Colonic mucosa (tissue), 4 donors: ENCODE data around the gene REC8. TPM values are rescaled to one million over a fixed set of nuclear protein-coding genes. Genes with fewer than 3 reads are reported as not detected.
"Not testable (repeated sequence)": the region's sequence is repeated elsewhere in the genome, so short reads cannot be mapped to it uniquely, and the experiment has no call there.

Source experiments
- DNase-seq: peaks from one replicate; pipeline ENCODE4 v3.0.0-alpha.2; 2020
- H3K27ac ChIP-seq: fragments of 200-600 bp; one replicate; pipeline ENCODE4 v1.8.0; 2021
- H3K27me3 ChIP-seq: fragments of 200-600 bp; one replicate; pipeline ENCODE4 v1.8.0; 2021
- H3K36me3 ChIP-seq: fragments of 200-600 bp; one replicate; pipeline ENCODE4 v1.8.0; 2021
- H3K4me1 ChIP-seq: fragments of 200-600 bp; one replicate; pipeline ENCODE4 v1.8.0; 2021; ENCODE audit warnings: mild to moderate bottlenecking
- H3K4me3 ChIP-seq: fragments of 200-600 bp; one replicate; pipeline ENCODE4 v1.8.0; 2021
- H3K9ac ChIP-seq, 2 donors: one replicate each; pipeline ENCODE4 v1.7.0; 2013; ENCODE audit warnings: control low read depth in 2 of 2, low read depth in 2 of 2, low read length in 2 of 2
- H3K9me3 ChIP-seq: fragments of 200-600 bp; one replicate; pipeline ENCODE4 v1.8.0; 2021
- intact Hi-C: fragments of 100-400 bp; cut with DNase I; formaldehyde crosslinking; loops from one replicate; pipeline ENCODE4 v1.14.1; 2022
- total RNA-seq, 2 donors: library from RNA; stranded (reverse); fragmentation: NEBNext Ultra II Directional in 1 of 2; extraction: Animal tissue kit (Norgen Biotek cat#: 25700) in 1 of 2; gene quantifications; one replicate each; pipeline ENCODE4 v1.2.1, GENCODE V29; 2021
- TF ChIP-seq, protein P1 (sequence below): fragments of 200-600 bp; IDR thresholded peaks from one replicate; pipeline ENCODE4 v1.8.0; 2022; ENCODE audit warnings: antibody characterized with exemption, mild to moderate bottlenecking
- donor health status: healthy.
- donor health status: DM: no; HTN: no; CAD: no.
- donor health status: DM: no; HTN: no; CAD: no.

Gene REC8
- total RNA-seq, 2 donors from 2014 or later: 5.1 TPM

- TF ChIP-seq, protein P1, sequence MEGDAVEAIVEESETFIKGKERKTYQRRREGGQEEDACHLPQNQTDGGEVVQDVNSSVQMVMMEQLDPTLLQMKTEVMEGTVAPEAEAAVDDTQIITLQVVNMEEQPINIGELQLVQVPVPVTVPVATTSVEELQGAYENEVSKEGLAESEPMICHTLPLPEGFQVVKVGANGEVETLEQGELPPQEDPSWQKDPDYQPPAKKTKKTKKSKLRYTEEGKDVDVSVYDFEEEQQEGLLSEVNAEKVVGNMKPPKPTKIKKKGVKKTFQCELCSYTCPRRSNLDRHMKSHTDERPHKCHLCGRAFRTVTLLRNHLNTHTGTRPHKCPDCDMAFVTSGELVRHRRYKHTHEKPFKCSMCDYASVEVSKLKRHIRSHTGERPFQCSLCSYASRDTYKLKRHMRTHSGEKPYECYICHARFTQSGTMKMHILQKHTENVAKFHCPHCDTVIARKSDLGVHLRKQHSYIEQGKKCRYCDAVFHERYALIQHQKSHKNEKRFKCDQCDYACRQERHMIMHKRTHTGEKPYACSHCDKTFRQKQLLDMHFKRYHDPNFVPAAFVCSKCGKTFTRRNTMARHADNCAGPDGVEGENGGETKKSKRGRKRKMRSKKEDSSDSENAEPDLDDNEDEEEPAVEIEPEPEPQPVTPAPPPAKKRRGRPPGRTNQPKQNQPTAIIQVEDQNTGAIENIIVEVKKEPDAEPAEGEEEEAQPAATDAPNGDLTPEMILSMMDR: no peak
- H3K36me3 ChIP-seq: no peaks in the 10 kb centered on the region
- H3K9ac ChIP-seq: no peak overlapping the region
- intact Hi-C loops: no loop called here
- H3K27me3 ChIP-seq: no peaks in the 10 kb centered on the region
- no peak for DNase-seq
- peaks cover 4% of the 10 kb centered on the region for H3K4me1 ChIP-seq
- H3K9me3 ChIP-seq: no peaks in the 10 kb centered on the region
- H3K4me3 ChIP-seq: no peak overlapping the region
- peak overlapping the region; percentile 23 for H3K27ac ChIP-seq
These were observed 27.1 kb downstream of the REC8 start for GRCh38 chr14:24198814-24199524.

DNA sequence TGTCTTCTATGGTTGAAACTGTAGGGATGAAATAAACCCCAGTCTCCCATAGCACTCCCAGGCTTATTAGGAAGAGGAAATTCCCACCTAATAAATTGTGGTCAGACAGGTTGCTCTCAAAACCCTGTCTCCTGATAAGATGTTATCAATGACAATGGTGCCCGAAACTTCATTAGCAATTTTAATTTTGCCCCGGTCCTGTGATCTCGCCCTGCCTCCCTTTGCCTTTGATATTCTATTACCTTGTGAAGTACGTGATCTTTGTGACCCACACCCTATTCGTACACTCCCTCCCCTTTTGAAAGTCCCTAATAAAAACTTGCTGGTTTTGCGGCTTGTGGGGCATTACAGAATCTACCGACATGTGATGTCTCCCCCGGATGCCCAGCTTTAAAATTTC is 30.7 kb downstream of the REC8 start:
- H3K36me3 ChIP-seq, H3K9ac ChIP-seq, H3K4me1 ChIP-seq, DNase-seq, H3K4me3 ChIP-seq, H3K27ac ChIP-seq, H3K27me3 ChIP-seq, H3K9me3 ChIP-seq, intact Hi-C loops: not testable (repeated sequence)

GRCh38 chr14:24203249-24203886 is 31.5 kb downstream of the REC8 start:
- H3K36me3 ChIP-seq, H3K4me1 ChIP-seq, H3K4me3 ChIP-seq, H3K9me3 ChIP-seq, H3K27me3 ChIP-seq, intact Hi-C loops, H3K27ac ChIP-seq, H3K9ac ChIP-seq, DNase-seq: not testable (repeated sequence)

GRCh38 chr14:24204163-24205146 is 32.6 kb downstream of the REC8 start:
- H3K4me1 ChIP-seq: no peaks in the 10 kb centered on the region
- no peaks in the 10 kb centered on the region for H3K9me3 ChIP-seq
- H3K27me3 ChIP-seq: no peaks in the 10 kb centered on the region
- no peak for DNase-seq
- no peak overlapping the region for H3K9ac ChIP-seq
- intact Hi-C loops: no loop called here
- H3K36me3 ChIP-seq: no peaks in the 10 kb centered on the region
- H3K4me3 ChIP-seq: no peak overlapping the region
- H3K27ac ChIP-seq: no peak overlapping the region
- TF ChIP-seq, protein P1: no peak

DNA sequence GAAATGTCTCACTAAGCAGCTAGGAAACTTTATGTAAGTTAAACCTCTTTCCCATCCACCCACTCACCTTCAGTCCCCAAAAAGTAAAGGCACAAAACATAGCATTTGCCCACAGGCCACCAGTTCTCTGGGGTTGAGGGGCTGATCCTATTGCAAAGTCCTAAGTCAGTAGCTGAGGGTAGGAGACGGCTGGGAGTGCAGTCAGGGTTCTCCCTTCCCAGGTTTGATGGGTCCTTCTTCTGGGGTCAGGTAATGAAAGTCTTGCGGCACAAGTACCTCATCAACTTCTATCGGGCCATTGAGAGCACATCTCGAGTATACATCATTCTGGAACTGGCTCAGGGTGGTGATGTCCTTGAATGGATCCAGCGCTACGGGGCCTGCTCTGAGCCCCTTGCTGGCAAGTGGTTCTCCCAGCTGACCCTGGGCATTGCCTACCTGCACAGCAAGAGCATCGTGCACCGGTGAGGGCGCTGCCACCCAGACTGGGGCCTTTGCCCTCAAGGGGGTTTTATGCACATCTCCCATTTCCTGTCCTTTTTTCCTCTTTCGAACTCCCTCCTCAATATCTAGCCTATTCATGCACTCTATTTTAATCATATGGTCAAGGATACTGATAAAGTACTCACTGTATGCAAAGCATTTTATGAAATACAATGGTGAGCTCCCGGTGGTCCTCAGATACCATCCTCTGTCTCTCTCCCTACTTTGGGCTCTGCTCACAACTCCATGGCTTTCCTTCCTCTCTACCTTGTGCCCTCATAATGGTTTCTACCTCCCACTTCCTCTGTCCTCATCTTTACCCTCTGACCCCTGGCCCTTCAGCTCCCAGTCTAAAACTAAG is 34.6 kb downstream of the REC8 start:
- H3K9me3 ChIP-seq: no peaks in the 10 kb centered on the region
- H3K4me3 ChIP-seq: no peak overlapping the region
- no peaks in the 10 kb centered on the region for H3K36me3 ChIP-seq
- no peak for DNase-seq
- TF ChIP-seq, protein P1: no peak
- intact Hi-C loops: no loop called here
- H3K27me3 ChIP-seq: no peaks in the 10 kb centered on the region
- H3K9ac ChIP-seq: no peak overlapping the region
- no peaks in the 10 kb centered on the region for H3K4me1 ChIP-seq
- no peak overlapping the region for H3K27ac ChIP-seq
